CD4-positive, alpha-beta T cell treated with Interleukin-10 for 1 hour (primary cell): ENCODE data around the gene KNDC1.
A peak's percentile ranks its signal among the peaks of the same experiment; 100 is the strongest.

Source experiments
- DNase-seq: peaks from one replicate; pipeline ENCODE4 v3.0.0-alpha.2; 2020

KNDC1 gene

GRCh38 chr10:133266056-133266795 lies 106.2 kb downstream of the KNDC1 start:
- DNase-seq = no peak

- no peak for DNase-seq
Measured at GRCh38 chr10:133267293-133267692, 107.3 kb downstream of the KNDC1 start.

- DNase-seq = no peak
Measured at GRCh38 chr10:133267829-133268228, 107.8 kb downstream of the KNDC1 start.

- DNase-seq = no peak
Measured at GRCh38 chr10:133268532-133268931, 108.5 kb downstream of the KNDC1 start.

DNA sequence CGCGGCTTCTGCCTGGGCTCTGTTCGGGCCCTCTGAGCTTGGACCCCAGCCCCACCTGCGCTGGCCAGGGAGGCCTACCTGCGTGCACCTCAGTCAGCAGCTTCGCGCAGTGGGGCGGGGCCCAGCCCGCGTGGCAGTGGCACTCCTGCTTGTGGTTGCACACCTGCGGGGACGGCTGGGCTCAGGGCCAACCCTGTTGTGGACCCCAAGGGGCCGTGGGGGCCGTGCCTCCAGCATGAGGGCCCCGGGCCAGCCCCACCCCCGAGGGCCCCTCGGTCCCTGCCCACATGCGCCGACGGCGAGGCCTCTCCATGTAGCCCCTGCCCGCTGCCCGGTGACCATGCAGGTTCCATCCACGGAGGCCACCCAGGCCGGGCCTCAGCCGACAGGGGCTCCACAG lies 109.3 kb downstream of the KNDC1 start:
- DNase-seq = no peak

GRCh38 chr10:133270204-133270603 lies 110.2 kb downstream of the KNDC1 start:
- no peak for DNase-seq

DNA sequence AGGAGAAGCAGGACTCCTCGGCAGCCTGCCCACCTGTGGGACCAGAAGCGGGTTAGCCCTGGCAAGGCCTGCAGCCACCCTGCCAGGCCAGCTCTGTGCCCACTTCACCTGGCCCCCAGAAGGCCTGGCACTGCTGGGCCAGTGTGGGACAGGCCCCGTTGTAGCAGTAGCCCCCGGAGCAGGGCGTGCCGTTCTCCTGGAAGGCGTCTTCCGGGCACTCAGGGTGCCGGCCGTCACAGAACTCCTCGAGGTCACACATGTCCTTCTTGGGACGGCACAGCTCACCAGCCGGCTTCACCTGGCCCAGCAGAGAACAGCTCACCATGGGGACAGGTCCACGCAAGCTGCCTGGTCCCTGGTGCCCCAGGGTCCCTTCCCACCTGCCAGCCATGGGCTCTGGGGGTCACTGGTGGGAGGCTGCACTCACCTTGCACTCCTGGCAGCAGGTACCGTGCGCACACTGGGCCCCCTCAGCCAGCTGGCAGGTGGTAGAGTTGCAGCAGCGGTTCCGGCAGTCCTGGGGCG lies 110.8 kb downstream of the KNDC1 start:
- no peak for DNase-seq

GRCh38 chr10:133271521-133272300 lies 111.7 kb downstream of the KNDC1 start:
- DNase-seq = no peak

DNA sequence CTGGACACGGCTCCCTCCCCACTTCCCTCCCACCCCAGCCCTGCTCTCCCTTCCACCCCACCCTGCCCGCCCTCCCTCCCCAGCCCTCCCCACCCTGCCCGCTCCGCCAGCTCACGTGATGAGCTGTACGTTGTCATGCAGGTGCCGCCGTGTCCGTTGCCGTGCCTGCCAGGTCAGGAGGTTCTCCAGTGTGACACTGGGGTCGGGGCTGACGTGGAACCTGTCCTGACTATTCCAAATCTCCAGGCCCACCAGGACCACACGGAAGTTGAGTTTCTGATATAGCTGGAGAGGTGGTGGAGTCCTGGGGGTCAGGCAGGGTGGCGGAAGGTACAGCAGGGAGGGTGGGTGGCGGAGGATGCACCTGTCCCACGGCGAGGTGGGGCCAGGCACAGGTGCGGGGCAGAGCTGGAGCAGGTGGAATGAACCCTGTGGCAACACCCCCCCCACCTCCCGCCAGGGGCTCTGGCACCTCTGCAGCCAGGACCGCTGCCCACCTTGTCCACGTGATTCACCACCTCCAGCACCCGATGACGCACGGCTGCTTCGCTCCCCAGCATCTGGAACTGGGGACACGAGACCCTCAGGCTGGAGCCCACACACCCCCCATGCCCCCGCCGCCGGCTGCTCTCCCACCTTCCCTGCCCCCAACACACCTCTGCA lies 112.4 kb downstream of the KNDC1 start:
- no peak for DNase-seq

DNA sequence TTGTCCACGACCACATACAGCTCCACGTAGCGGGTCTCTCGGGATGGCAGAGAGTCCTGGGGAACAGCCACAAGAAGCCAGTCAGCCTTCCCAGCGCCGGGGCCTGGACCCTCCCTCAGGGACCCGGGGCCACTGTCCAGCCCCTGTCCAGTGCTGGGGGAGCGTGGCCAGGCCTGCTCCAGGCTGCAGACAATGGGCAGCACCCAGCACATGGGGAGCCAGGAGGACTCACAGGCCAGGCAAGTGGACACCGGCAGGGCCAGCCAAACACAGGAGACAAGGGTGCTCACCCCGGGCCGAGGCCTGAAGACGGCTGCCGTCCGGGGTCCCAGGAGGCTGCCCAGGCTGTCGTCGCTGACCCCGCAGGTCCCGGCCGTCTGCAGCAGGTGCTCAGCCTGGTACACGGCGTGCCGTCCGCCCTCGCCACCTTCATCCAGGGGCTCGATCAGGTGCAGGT lies 113.0 kb downstream of the KNDC1 start:
- no peak for DNase-seq

DNA sequence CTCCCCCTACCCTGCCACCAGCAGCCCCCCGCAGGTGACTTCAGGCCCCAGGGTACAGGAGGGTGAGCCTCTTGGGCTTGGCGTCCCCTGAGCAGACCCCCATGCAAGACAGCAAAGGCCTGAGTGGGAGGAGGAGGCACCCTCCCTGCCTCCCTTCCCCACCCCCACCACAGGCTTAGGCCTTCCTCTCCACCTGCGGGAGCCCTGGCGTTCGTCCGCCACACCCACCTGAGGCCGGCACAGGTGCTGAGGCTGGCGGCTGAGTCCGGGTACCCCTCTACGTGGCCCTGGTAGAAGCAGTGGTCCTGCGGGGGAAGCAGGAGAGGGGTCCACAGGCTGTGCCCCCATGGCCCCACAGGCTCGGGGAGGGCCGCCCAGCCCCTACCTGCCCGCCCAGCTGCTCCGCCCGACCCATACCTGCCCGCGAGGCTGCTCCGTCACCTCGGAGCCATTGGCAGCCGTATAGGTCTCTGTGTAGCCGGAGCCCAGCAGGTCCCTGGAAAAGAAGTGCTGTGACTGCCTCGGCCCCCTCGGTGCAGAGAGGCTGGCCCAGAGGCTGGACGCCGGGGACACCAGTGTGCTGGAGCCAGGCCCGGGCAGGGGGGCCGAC lies 113.6 kb downstream of the KNDC1 start:
- DNase-seq = no peak

DNA sequence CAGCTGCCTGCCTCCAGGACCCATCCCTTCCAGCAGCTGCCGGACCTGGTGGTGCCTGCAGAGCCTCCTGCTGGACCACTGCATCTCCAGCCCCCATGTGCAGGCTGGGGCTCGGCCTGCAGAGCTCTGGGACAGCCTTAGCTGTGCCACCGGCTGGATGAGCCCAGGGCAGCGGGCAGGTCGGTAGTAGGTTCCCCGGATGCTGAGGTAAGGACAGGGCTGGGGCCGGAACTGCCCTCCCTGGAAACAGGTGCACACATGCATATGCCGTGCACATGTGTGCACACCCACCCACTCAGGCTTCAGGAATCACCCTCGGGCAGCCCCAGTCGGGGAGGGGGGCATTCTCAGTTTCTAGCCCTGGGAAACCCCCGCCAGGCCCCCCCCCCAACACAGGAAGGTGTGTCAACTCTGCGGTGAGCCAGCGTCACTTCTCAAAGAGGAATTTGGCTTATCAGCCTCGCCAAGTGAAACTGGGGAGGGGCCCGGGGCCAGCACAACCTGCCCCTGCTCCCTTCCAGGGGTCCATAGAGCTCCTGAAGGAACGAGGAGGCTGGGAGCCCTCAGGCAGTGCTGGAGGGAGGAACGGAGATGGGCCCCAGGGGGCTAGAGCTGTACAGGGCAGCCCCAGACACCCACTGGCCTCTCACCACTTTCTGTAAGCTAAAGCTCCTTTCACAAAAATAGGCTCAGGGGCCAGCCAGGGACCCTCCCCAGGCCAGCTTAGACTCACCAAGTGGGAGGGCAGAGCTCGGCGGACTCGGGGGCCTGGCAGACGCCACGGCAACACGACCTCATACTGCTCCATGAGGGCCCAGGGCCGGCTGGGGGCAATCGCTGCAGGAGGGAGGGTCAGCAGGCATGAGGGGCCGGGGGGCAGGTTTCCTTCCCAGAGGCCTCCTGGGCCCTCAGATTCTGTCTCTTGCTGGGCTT lies 115.0 kb downstream of the KNDC1 start:
- peak; percentile 90 for DNase-seq

DNA sequence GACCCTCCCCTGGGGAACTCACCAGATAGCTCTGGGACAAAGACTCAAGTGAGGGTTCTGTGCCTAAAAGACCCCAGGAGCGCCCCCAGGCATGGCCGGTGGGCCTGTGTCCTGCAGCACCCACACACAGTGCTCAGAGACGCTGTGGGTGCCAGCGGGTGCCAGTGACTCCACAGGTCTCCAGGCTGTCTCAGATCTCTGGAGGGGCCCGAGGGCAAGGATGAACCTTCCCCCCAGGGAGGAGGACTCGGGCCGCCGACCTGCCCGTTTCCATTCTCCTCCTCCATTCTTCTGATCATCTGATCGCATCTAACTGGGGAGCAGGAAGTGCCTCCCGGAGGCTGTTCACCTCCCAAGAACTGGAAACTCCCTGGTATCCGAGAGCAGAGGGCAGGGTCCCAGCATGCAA lies 115.7 kb downstream of the KNDC1 start:
- DNase-seq = peak; percentile 69
